ENCODE measurements around the gene LRRC27.

The LRRC27 gene

GRCh38 chr10:132404911-132405462 lies 73.0 kb downstream of the LRRC27 start:
- DNase-seq (ENCODE audit: low read depth, low spot score) = no peak

GRCh38 chr10:132405463-132405991 lies 73.5 kb downstream of the LRRC27 start:
- no peak for DNase-seq (ENCODE audit: low read depth, low spot score)
- H3K4me3 ChIP-seq (ENCODE audit: low read length) = no peak overlapping the region

More at GRCh38 chr10:132404911-132405462, 73.0 kb downstream of the LRRC27 start:
- H3K4me3 ChIP-seq (ENCODE audit: low read length) = no peak overlapping the region

GRCh38 chr10:132406181-132406580 lies 74.2 kb downstream of the LRRC27 start:
- no peak overlapping the region for H3K4me3 ChIP-seq (ENCODE audit: low read length)
- DNase-seq (ENCODE audit: low read depth, low spot score) = no peak

- no peak overlapping the region for H3K4me3 ChIP-seq (ENCODE audit: low read length)
- no peak for DNase-seq (ENCODE audit: low read depth, low spot score)
Measured at GRCh38 chr10:132406750-132407149, 74.8 kb downstream of the LRRC27 start.

- no peak for DNase-seq (ENCODE audit: low read depth, low spot score)
- no peak overlapping the region for H3K4me3 ChIP-seq (ENCODE audit: low read length)
Measured at GRCh38 chr10:132407243-132407746, 75.3 kb downstream of the LRRC27 start.

- H3K4me3 ChIP-seq (ENCODE audit: low read length) = no peak overlapping the region
- no peak for DNase-seq (ENCODE audit: low read depth, low spot score)
Measured at GRCh38 chr10:132407846-132408278, 75.9 kb downstream of the LRRC27 start.

GRCh38 chr10:132408367-132408781 lies 76.4 kb downstream of the LRRC27 start:
- H3K4me3 ChIP-seq (ENCODE audit: low read length) = no peak overlapping the region
- DNase-seq (ENCODE audit: low read depth, low spot score) = no peak

- DNase-seq (ENCODE audit: low read depth, low spot score) = no peak
Measured at GRCh38 chr10:132408823-132409666, 77.1 kb downstream of the LRRC27 start.

GRCh38 chr10:132409667-132410028 lies 77.7 kb downstream of the LRRC27 start:
- H3K4me3 ChIP-seq (ENCODE audit: low read length) = no peak overlapping the region
- no peak for DNase-seq (ENCODE audit: low read depth, low spot score)

More at GRCh38 chr10:132408823-132409666, 77.1 kb downstream of the LRRC27 start:
- H3K4me3 ChIP-seq (ENCODE audit: low read length) = no peak overlapping the region

GRCh38 chr10:132410056-132410778 lies 78.2 kb downstream of the LRRC27 start:
- H3K4me3 ChIP-seq (ENCODE audit: low read length) = no peak overlapping the region
- DNase-seq (ENCODE audit: low read depth, low spot score) = no peak

GRCh38 chr10:132410779-132411532 lies 79.0 kb downstream of the LRRC27 start:
- no peak overlapping the region for H3K4me3 ChIP-seq (ENCODE audit: low read length)

GRCh38 chr10:132411561-132412253 lies 79.7 kb downstream of the LRRC27 start:
- DNase-seq (ENCODE audit: low read depth, low spot score) = no peak
- no peak overlapping the region for H3K4me3 ChIP-seq (ENCODE audit: low read length)

More at GRCh38 chr10:132410779-132411532, 79.0 kb downstream of the LRRC27 start:
- DNase-seq (ENCODE audit: low read depth, low spot score) = no peak

- H3K4me3 ChIP-seq (ENCODE audit: low read length) = no peak overlapping the region
- DNase-seq (ENCODE audit: low read depth, low spot score) = no peak
Measured at GRCh38 chr10:132412316-132413192, 80.6 kb downstream of the LRRC27 start.

GRCh38 chr10:132413226-132414205 lies 81.5 kb downstream of the LRRC27 start:
- DNase-seq (ENCODE audit: low read depth, low spot score) = no peak
- H3K4me3 ChIP-seq (ENCODE audit: low read length) = no peak overlapping the region

GRCh38 chr10:132414402-132415016 lies 82.5 kb downstream of the LRRC27 start:
- no peak overlapping the region for H3K4me3 ChIP-seq (ENCODE audit: low read length)
- DNase-seq (ENCODE audit: low read depth, low spot score) = no peak

GRCh38 chr10:132415255-132415654 lies 83.3 kb downstream of the LRRC27 start:
- H3K4me3 ChIP-seq (ENCODE audit: low read length) = no peak overlapping the region
- DNase-seq (ENCODE audit: low read depth, low spot score) = no peak

Data from Jurkat, Clone E6-1 (cell line).